ENCODE measurements around the gene LEMD1.

DNA sequence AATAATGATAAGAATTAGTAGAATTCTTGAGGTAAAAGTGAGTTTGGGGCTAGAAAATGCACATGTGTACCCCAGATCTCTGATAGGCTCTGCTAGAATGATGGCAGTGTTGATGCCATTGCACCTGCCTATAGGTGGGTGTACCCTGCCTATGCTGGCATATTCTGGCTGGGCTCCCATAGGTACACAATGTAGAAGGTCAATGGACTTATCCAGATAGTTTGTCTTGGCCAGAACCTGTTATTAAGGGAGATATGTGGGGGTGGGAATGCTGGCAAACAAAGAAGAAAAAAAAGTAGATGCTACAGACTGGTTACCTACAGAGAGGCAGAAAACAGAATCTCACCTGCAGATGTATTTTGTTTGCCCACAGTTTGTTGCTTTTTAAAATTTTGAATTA lies 51.1 kb downstream of the LEMD1 start:
- TF ChIP-seq CTCF (IDR thresholded peaks at IDR 0.05; ENCODE audit: low read length) (no peak), EZH2 (optimal IDR thresholded peaks at IDR 0.05; ENCODE audit: low read depth, low read length) (no peak)
